Measurements from ENCODE around the gene ZFP36. TPM values are rescaled to one million over a fixed set of nuclear protein-coding genes. Genes with fewer than 3 reads are reported as not detected.

Gene ZFP36
- polyA plus RNA-seq, 2 of the 4 experiments (the other 2 are of a cell fraction): 22.1 to 29.1 TPM

GRCh38 chr19:39403331-39404312, 3.0 kb upstream of the ZFP36 start (continued):
- TF ChIP-seq HES2 (IDR thresholded peaks at IDR 0.05): no peak
- peak; percentile 55 for TF ChIP-seq CHD2 (IDR thresholded peaks at IDR 0.05; ENCODE audit: low read length, partially characterized antibody)
- TF ChIP-seq RAD21 (conservative IDR thresholded peaks at IDR 0.05 in 1 of 2, IDR thresholded peaks at IDR 0.05 in 1 of 2): 0 out of 5 replicates have a peak, but pooled peaks of 1 of the 2 experiments have one; percentile 33
- no peak for TF ChIP-seq ESRRA (IDR thresholded peaks at IDR 0.05; ENCODE audit: borderline replicate concordance, low read length)
- peak; percentile 89; the same call in 1 of the 2 replicates for TF ChIP-seq MAZ (IDR thresholded peaks at IDR 0.05; ENCODE audit: borderline replicate concordance, low read depth, low read length)
- TF ChIP-seq RARB (CRISPR knock-in tag; IDR thresholded peaks at IDR 0.05): peak; percentile 59

GRCh38 chr19:39405261-39405957, 1.2 kb upstream of the ZFP36 start:
- WGBS (ENCODE audit: missing lambda C conversion rate): 92% methylated on average over 17 of the region's 17 CpGs
- peak overlapping the region; percentile 94 to 99 for H3K27ac ChIP-seq
- no peak overlapping the region for H3K4me3 ChIP-seq
- ATAC-seq (no peak), DNase-seq (ENCODE audit: low read depth in 1 of 2, low spot score in 1 of 2) (peak in 1 of 2 experiments; percentile 33), FAIRE-seq (no peak)
- peak overlapping the region; percentile 95 for H3K4me2 ChIP-seq
- ChIA-PET POLR2A (interaction anchor here (0.6 to 9.4 kb wide), 10 partner anchors 9 to 758 kb away, joined by 3 to 140 read pairs (median 3); partner anchors contain the start of genes ACTN4, MED29, PAF1 and RPS16), CTCF (interaction anchor here (0.6 to 21.4 kb wide), 7 partner anchors 7 to 63 kb away, joined by 3 to 457 read pairs (median 8); partner anchors contain the start of genes MED29, PAF1, RPS16 and SAMD4B)
- H3K4me1 ChIP-seq: peaks cover 71% of the 10 kb centered on the region
- no peaks in the 10 kb centered on the region for H3K9me3 ChIP-seq
- TF ChIP-seq POLR2AphosphoS2 (conservative IDR thresholded peaks at IDR 0.05; ENCODE audit: low read length) (0 out of 2 replicates have a peak, but pooled peaks have one; percentile 66), RAD21 (conservative IDR thresholded peaks at IDR 0.05 in 1 of 2, IDR thresholded peaks at IDR 0.05 in 1 of 2) (no peak)

- Histone ChIP-seq H3K4me1 (peaks cover 71% of the 10 kb centered on the region), H3K9me3 (no peaks in the 10 kb centered on the region), H3K27ac (peak overlapping the region; percentile 94 to 99), H3K4me3 (peak overlapping the region; percentile 76), H3K4me2 (peak overlapping the region; percentile 95)
- no peak for DNase-seq (ENCODE audit: low read depth in 1 of 2, low spot score in 1 of 2)
- POLR2A ChIA-PET: interaction anchor here (0.6 to 9.4 kb wide), 13 partner anchors 8 to 445 kb away, joined by 3 to 140 read pairs (median 5); partner anchors contain the start of genes MED29, PAF1, RPS16 and SAMD4B
- no peak for ATAC-seq
- WGBS (ENCODE audit: missing lambda C conversion rate): 37% methylated on average over 17 of the region's 22 CpGs
- CTCF ChIA-PET: interaction anchor here (1.6 to 21.4 kb wide), 4 partner anchors 8 to 127 kb away, joined by 4 to 457 read pairs (median 76); partner anchors contain the start of genes EID2B and RPS16
- TF ChIP-seq HDAC2 (IDR thresholded peaks at IDR 0.05) (no peak), HEYL (CRISPR knock-in tag; IDR thresholded peaks at IDR 0.05) (no peak), EHF (CRISPR knock-in tag; IDR thresholded peaks at IDR 0.05) (no peak), RNF2 (IDR thresholded peaks at IDR 0.05; ENCODE audit: borderline replicate concordance, low read depth) (no peak), FOSL2 (IDR thresholded peaks at IDR 0.05) (no peak), FOSL2 (CRISPR knock-in tag; IDR thresholded peaks at IDR 0.05) (0 out of 2 replicates have a peak, but pooled peaks have one; percentile 42), CHD2 (IDR thresholded peaks at IDR 0.05; ENCODE audit: low read length, partially characterized antibody) (peak; percentile 17), HOXA7 (CRISPR knock-in tag; IDR thresholded peaks at IDR 0.05) (0 out of 2 replicates have a peak, but pooled peaks have one; percentile 19), TFCP2L1 (CRISPR knock-in tag; IDR thresholded peaks at IDR 0.05) (peak; percentile 84), RCOR1 (IDR thresholded peaks at IDR 0.05; ENCODE audit: low read depth, low read length) (no peak), ESRRA (IDR thresholded peaks at IDR 0.05; ENCODE audit: borderline replicate concordance, low read length) (no peak)
- FAIRE-seq: no peak
Measured at GRCh38 chr19:39405958-39406655, 540 bp upstream of the ZFP36 start.
